ENCODE measurements around the gene CFAP52. TPM values are rescaled to one million over a fixed set of nuclear protein-coding genes. Genes with fewer than 3 reads are reported as not detected.
"Not testable (repeated sequence)": the region's sequence is repeated elsewhere in the genome, so short reads cannot be mapped to it uniquely, and the experiment has no call there.

The CFAP52 gene
- total RNA-seq, 2 donors from 2014 or later = not detected

DNA sequence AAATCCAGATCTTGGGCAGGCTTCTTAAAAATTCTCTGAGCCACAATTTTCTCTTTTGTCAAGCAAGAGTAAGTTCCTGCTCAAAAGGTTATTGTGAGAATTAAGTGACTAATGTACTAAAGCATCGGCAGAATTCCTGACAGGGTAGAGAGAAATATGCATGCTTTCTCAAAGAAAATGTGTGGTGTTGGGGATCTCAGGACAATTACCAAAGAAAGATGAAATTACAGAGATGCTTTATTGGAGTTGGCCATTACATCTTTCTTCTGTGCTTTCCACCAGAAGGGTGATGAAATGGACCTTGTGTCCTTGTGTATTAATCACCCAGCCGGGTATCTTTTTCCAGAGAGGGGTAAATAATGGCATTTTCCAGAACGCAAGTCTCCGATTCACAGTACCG is 67.2 kb downstream of the CFAP52 start:
- Mint-ChIP-seq H3K4me3 (peak overlapping the region; percentile 86), H3K27me3 (peaks cover 35% of the 10 kb centered on the region)
- no peak for ATAC-seq

DNA sequence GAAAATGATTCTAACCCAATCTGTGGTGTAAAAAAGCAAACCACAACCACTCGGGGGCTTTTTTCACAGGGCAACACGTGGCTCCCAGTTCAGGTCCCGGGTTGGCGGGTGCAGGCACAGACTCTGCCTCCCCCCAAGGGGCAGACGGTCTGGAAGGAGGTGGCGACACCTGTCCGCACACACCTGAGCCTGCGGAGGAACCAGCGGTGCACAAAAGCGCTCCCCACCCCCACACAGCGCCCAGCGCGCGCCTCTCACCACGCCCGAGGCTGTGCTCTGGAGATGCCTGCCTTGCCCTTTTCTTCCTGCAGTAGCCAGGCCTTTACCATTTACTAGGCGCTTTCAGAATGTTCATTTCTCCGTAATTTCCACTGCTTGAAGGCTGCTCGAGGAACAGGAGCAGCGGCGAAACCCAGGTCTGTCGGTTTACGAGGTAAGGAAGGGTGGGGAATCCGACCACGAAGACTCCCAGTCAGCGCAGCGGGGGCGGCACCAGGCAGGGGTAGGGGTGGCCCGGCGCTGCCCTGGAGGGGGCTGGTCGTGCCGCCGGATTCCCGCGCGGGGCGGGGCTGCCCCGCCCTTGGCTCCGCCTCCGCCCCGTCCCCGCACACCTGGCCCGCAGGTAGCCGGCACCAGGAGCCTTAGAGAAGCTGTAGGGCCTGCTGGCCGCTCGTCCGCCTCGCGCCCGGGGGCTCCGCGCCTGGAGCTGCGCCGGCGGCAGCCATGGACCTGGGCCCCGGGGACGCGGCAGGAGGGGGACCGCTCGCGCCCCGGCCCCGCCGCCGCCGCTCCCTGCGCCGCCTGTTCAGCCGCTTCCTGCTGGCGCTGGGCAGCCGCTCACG is 68.7 kb downstream of the CFAP52 start, which contains the start of gene USP43:
Gene USP43, plus strand, starts transcription at position 608 of the 842 bp plus-strand sequence. Its CDS starts 116 bp downstream, at position 724.
- Mint-ChIP-seq H3K36me3 (ENCODE audit: low read depth) (peaks cover 4% of the 10 kb centered on the region), H3K27ac (no peak within 1 kb of the TSS), H3K27me3 (peaks cover 34% of the 10 kb centered on the region), H3K4me3 (peak within 1 kb of the TSS; percentile 86), H3K4me1 (peaks cover 15% of the 10 kb centered on the region)
- H3K9me3 ChIP-seq (ENCODE audit: control insufficient read depth, low read length, poor library complexity, severe bottlenecking) = no peaks in the 10 kb centered on the region
- ATAC-seq (peak; percentile 71), DNase-seq (peak in 1 of 3 donors; percentile 12)

More for the DNA sequence above, 67.2 kb downstream of the CFAP52 start:
- H3K36me3 Mint-ChIP-seq (ENCODE audit: low read depth) = peaks cover 2% of the 10 kb centered on the region
- H3K4me1 Mint-ChIP-seq = peaks cover 12% of the 10 kb centered on the region
- no peaks in the 10 kb centered on the region for H3K9me3 ChIP-seq (ENCODE audit: control insufficient read depth, low read length, poor library complexity, severe bottlenecking)
- H3K27ac Mint-ChIP-seq = no peak overlapping the region
- DNase-seq = no peak

GRCh38 chr17:9645851-9646545 is 69.6 kb downstream of the CFAP52 start:
- H3K4me3 Mint-ChIP-seq = peak overlapping the region; percentile 85
- ATAC-seq (peak; percentile 40), DNase-seq (peak in 1 of 3 donors; percentile 8)
- peaks cover 4% of the 10 kb centered on the region for H3K36me3 Mint-ChIP-seq (ENCODE audit: low read depth)
- peaks cover 15% of the 10 kb centered on the region for H3K4me1 Mint-ChIP-seq
- H3K27me3 Mint-ChIP-seq = peaks cover 29% of the 10 kb centered on the region
- no peak overlapping the region for H3K27ac Mint-ChIP-seq
- no peaks in the 10 kb centered on the region for H3K9me3 ChIP-seq (ENCODE audit: control insufficient read depth, low read length, poor library complexity, severe bottlenecking)

- Mint-ChIP-seq H3K27me3 (peaks cover 34% of the 10 kb centered on the region), H3K4me1 (peaks cover 15% of the 10 kb centered on the region), H3K4me3 (peak overlapping the region; percentile 85), H3K36me3 (ENCODE audit: low read depth) (peaks cover 4% of the 10 kb centered on the region), H3K27ac (no peak overlapping the region)
- no peaks in the 10 kb centered on the region for H3K9me3 ChIP-seq (ENCODE audit: control insufficient read depth, low read length, poor library complexity, severe bottlenecking)
- ATAC-seq = no peak
- no peak for DNase-seq
Measured at GRCh38 chr17:9646546-9646885, 70.1 kb downstream of the CFAP52 start.

- ATAC-seq (no peak), DNase-seq (no peak)
- Mint-ChIP-seq H3K36me3 (ENCODE audit: low read depth) (peaks cover 4% of the 10 kb centered on the region), H3K4me3 (no peak overlapping the region), H3K4me1 (peaks cover 15% of the 10 kb centered on the region), H3K27ac (no peak overlapping the region), H3K27me3 (peaks cover 36% of the 10 kb centered on the region)
- no peaks in the 10 kb centered on the region for H3K9me3 ChIP-seq (ENCODE audit: control insufficient read depth, low read length, poor library complexity, severe bottlenecking)
Measured at GRCh38 chr17:9647014-9647413, 70.6 kb downstream of the CFAP52 start.

DNA sequence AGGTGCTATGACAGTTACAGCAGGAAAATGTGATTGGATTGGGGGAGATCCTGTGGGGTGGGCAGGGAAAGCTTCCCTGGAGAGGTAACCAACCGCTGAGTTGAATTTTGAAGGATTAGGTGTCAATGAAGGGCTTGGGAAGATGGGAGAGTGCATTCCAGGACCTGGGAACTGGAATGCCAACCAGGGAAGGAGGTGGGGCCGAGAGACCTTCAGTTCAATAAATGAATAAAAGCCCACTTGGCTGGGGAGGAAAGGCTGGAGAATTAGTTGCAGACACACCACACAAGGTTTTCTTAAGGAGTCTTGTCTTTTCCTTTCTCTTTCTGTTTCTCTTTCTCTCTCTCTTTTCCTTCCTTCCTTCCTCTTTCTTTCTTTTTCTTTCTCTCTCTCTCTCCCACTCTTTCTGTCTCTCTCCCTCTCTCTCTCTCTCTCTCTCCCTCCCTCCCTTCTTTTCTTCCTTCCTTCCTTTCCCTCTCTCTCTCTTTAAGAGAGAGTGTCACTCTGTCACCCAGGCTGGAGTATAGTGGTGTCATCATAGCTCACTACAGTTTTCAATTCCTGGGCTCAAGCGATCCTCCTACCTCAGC is 72.2 kb downstream of the CFAP52 start:
- Mint-ChIP-seq H3K27me3 (peaks cover 47% of the 10 kb centered on the region), H3K27ac (no peak overlapping the region), H3K4me1 (peaks cover 15% of the 10 kb centered on the region), H3K4me3 (no peak overlapping the region), H3K36me3 (ENCODE audit: low read depth) (peaks cover 6% of the 10 kb centered on the region)
- ATAC-seq (no peak), DNase-seq (no peak)
- H3K9me3 ChIP-seq (ENCODE audit: control insufficient read depth, low read length, poor library complexity, severe bottlenecking) = no peaks in the 10 kb centered on the region

DNA sequence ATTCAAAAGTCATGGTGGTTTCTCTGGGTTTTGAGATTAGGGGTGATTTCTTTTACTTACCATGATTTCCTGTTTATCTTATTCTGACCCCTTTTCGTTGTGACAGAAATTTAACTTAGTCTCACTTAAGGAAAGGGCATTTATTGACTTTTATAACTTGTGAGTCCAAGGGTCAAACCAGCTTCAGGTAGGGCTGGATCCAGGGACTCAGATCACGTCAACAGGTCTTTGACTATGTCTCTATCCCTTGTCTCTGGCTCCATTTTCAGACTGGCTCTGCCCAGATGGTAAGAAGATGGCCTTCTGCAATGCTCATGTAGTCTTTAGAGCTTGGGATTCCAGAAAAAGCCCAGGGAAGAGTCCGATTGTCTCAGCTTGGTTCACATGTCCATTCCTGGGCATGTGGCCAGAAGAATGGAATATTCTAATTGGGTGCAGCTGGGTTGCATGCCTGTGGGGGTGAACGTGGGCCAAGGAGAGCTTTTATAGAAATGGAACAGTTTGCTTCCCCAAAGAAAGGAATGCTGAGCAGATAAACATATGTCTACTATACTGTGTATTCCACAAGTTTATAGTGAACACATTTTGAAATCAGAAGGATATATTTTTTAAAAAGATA is 82.3 kb downstream of the CFAP52 start:
- Mint-ChIP-seq H3K4me3 (no peak overlapping the region), H3K4me1 (peaks cover 2% of the 10 kb centered on the region), H3K27me3 (peaks cover 32% of the 10 kb centered on the region), H3K27ac (no peak overlapping the region), H3K36me3 (ENCODE audit: low read depth) (peaks cover under 1% of the 10 kb centered on the region)
- DNase-seq (no peak), ATAC-seq (no peak)
- no peaks in the 10 kb centered on the region for H3K9me3 ChIP-seq (ENCODE audit: control insufficient read depth, low read length, poor library complexity, severe bottlenecking)

DNA sequence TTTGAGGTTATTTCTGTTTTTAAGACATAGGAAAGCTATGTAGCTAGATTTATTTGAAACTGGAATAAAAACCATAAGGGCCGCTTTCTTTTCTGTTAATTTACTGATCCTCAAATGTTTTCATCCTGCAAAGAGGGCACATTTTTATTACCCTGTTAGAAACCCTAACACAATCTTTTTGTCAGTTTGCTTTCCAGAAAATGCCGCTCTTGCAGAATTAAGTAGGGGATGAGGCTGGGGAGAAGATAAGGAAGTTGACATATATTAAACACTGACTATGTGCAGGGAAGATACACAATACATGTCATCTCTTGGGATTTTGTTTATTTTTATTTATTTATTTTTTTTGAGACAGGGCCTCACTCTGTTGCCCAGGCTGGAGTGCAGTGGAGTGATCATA is 84.6 kb downstream of the CFAP52 start:
- DNase-seq (no peak), ATAC-seq (no peak)
- Mint-ChIP-seq H3K36me3 (ENCODE audit: low read depth) (no peaks in the 10 kb centered on the region), H3K4me1 (peaks cover 5% of the 10 kb centered on the region), H3K4me3 (no peak overlapping the region), H3K27ac (no peak overlapping the region), H3K27me3 (peaks cover 26% of the 10 kb centered on the region)
- no peaks in the 10 kb centered on the region for H3K9me3 ChIP-seq (ENCODE audit: control insufficient read depth, low read length, poor library complexity, severe bottlenecking)

DNA sequence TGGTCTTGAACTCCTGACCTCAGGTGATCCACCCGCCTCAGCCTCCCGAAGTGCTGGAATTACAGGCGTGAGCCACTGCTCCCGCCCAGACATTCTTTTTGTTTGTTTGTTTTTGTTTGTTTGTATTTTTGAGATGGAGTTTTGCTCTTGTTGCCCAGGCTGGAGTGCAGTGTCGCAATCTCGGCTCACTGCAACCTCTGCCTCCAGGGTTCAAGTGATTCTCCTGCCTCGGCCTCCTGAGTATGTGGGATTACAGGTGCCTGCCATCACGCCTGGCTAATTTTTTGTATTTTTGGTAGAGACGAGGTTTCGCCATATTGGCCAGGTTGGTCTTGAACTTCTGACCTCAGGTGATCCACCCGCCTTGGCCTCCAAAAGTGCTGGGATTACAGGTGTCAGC is 87.1 kb downstream of the CFAP52 start:
- peaks cover 27% of the 10 kb centered on the region for H3K27me3 Mint-ChIP-seq
- not testable (repeated sequence) for H3K36me3 Mint-ChIP-seq (ENCODE audit: low read depth); DNase-seq; H3K27ac Mint-ChIP-seq; ATAC-seq; H3K4me3 Mint-ChIP-seq; H3K9me3 ChIP-seq (ENCODE audit: control insufficient read depth, low read length, poor library complexity, severe bottlenecking)
- H3K4me1 Mint-ChIP-seq = peaks cover 23% of the 10 kb centered on the region

- peak; percentile 57 for ATAC-seq
- Mint-ChIP-seq H3K27me3 (peaks cover 39% of the 10 kb centered on the region), H3K27ac (peak overlapping the region; percentile 74), H3K4me3 (peak overlapping the region; percentile 66), H3K36me3 (ENCODE audit: low read depth) (no peaks in the 10 kb centered on the region), H3K4me1 (peaks cover 35% of the 10 kb centered on the region)
- no peak for DNase-seq
- no peaks in the 10 kb centered on the region for H3K9me3 ChIP-seq (ENCODE audit: control insufficient read depth, low read length, poor library complexity, severe bottlenecking)
Measured at GRCh38 chr17:9666461-9667050, 90.1 kb downstream of the CFAP52 start.

DNA sequence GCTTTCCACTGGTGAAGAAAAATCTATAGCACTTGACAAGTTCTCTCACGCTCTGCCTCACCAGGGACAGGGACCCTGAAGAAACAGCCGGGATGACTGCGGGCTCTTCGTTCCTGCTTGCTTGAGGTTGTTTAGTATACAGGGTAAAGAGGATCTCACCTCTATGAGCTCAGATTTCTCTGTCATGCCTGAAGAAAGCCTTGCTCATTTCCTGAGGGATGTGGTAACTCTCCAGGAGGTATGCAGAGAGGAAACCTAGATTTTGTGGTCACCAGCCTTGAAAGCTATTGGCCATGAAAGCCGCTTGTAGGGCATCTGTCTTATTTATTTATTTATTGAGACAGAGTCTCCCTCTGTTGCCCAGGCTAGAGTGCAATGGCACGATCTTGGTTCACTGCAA is 92.1 kb downstream of the CFAP52 start:
- Mint-ChIP-seq H3K27ac (no peak overlapping the region), H3K4me1 (peaks cover 37% of the 10 kb centered on the region), H3K27me3 (peaks cover 44% of the 10 kb centered on the region), H3K36me3 (ENCODE audit: low read depth) (no peaks in the 10 kb centered on the region), H3K4me3 (no peak overlapping the region)
- DNase-seq (no peak), ATAC-seq (no peak)
- H3K9me3 ChIP-seq (ENCODE audit: control insufficient read depth, low read length, poor library complexity, severe bottlenecking) = no peaks in the 10 kb centered on the region

DNA sequence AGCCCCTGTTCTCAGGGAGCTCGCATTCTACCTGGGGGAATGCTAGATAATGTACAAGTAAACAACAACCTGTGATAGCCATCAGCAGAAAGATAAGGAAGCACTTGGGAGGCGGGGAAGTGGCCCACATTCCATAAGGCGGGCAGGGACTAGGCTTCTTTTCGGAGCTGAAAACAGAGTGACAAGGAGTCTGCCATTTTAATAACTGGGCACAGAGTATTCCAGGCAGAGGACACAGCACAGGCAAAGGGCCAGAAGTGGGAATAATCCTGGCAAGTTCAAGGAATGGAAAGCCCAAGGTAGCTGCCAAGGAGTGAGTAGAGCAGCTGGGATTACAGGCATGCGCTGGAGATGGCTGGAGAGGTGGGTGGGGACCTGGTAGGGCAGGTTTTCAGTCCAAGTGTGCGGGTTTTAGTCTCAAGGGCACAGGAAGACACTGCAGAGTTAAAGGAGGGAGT is 93.1 kb downstream of the CFAP52 start:
- ATAC-seq (no peak), DNase-seq (no peak)
- Mint-ChIP-seq H3K27ac (no peak overlapping the region), H3K4me3 (no peak overlapping the region), H3K4me1 (peaks cover 38% of the 10 kb centered on the region), H3K27me3 (peaks cover 46% of the 10 kb centered on the region), H3K36me3 (ENCODE audit: low read depth) (no peaks in the 10 kb centered on the region)
- H3K9me3 ChIP-seq (ENCODE audit: control insufficient read depth, low read length, poor library complexity, severe bottlenecking) = no peaks in the 10 kb centered on the region

Measured in T-helper 17 cell (primary cell).